ENCODE data around the gene TRMT1. TPM values are rescaled to one million over a fixed set of nuclear protein-coding genes. Genes with fewer than 3 reads are reported as not detected.

The TRMT1 gene
- total RNA-seq, 1 experiment from 2014 or later: 91.8 TPM

- no peak for TF ChIP-seq EZH2phosphoT487 (IDR thresholded peaks at IDR 0.05; ENCODE audit: borderline replicate concordance, low read length)
- TF ChIP-seq EZH2 (IDR thresholded peaks at IDR 0.05; ENCODE audit: low read length, unreplicated experiment): no peak
- TF ChIP-seq CTCF (conservative IDR thresholded peaks at IDR 0.05; ENCODE audit: low read depth, low read length): no peak; the same call in 1 of the 2 replicates
- ATAC-seq (no peak), DNase-seq (peak; percentile 35)
- no peaks in the 10 kb centered on the region for H3K27me3 ChIP-seq (ENCODE audit: low read length)
- H3K9me3 ChIP-seq (ENCODE audit: low read length): no peaks in the 10 kb centered on the region
- ChIA-PET CTCF (interaction anchor here (0.5 kb wide), 1 partner anchor 394 kb away, joined by 3 read pairs; no protein-coding TSS in a partner anchor), POLR2A (ENCODE audit: unreplicated experiment) (interaction anchor here (0.6 to 1.7 kb wide), 3 partner anchors 10 to 499 kb away, joined by 3 to 16 read pairs (median 4); no protein-coding TSS in a partner anchor)
- H2AFZ ChIP-seq (ENCODE audit: low read length): no peak overlapping the region
- peak overlapping the region; percentile 97 for H3K9ac ChIP-seq (ENCODE audit: low read length)
- H3K27ac ChIP-seq (ENCODE audit: low read length): peak overlapping the region; percentile 91
- peak overlapping the region; percentile 93 for H3K4me3 ChIP-seq (ENCODE audit: low read length)
- H4K20me1 ChIP-seq (ENCODE audit: low read length): peaks cover 17% of the 10 kb centered on the region
- intact Hi-C loops (cut with micrococcal nuclease): loop anchor here (5.0 kb wide), 1 partner anchor 51 kb away; the partner anchor contains the start of gene LYL1
- BruUV-seq (replicated peaks): TSS peak; percentile 46
- H3K4me2 ChIP-seq (ENCODE audit: low read length): peak overlapping the region; percentile 93
- peaks cover 13% of the 10 kb centered on the region for H3F3A ChIP-seq (ENCODE audit: low read length, unreplicated experiment)
- H3K36me3 ChIP-seq (ENCODE audit: low read depth, low read length): peaks cover 14% of the 10 kb centered on the region
- peaks cover 22% of the 10 kb centered on the region for H3K4me1 ChIP-seq (ENCODE audit: insufficient read depth, low read length)
- no peaks in the 10 kb centered on the region for H3K9me2 ChIP-seq (replicated peaks; ENCODE audit: low read length)
- H3K79me2 ChIP-seq (ENCODE audit: low read length): peaks cover 60% of the 10 kb centered on the region
Measured at GRCh38 chr19:13153569-13154240, 37.2 kb upstream of the TRMT1 start.

GRCh38 chr19:13152974-13153568 is 36.5 kb upstream of the TRMT1 start:
- Histone ChIP-seq H3K79me2 (ENCODE audit: low read length) (peaks cover 64% of the 10 kb centered on the region), H3F3A (ENCODE audit: low read length, unreplicated experiment) (peaks cover 13% of the 10 kb centered on the region), H3K9me2 (replicated peaks; ENCODE audit: low read length) (no peaks in the 10 kb centered on the region), H3K9ac (ENCODE audit: low read length) (peak overlapping the region; percentile 97), H3K4me2 (ENCODE audit: low read length) (peak overlapping the region; percentile 93), H3K27me3 (ENCODE audit: low read length) (no peaks in the 10 kb centered on the region), H2AFZ (ENCODE audit: low read length) (no peak overlapping the region; the same call in 1 of the 2 replicates), H3K4me1 (ENCODE audit: insufficient read depth, low read length) (peaks cover 25% of the 10 kb centered on the region), H3K36me3 (ENCODE audit: low read depth, low read length) (peaks cover 14% of the 10 kb centered on the region), H3K9me3 (ENCODE audit: low read length) (no peaks in the 10 kb centered on the region), H3K27ac (ENCODE audit: low read length) (peak overlapping the region; percentile 91), H3K4me3 (ENCODE audit: low read length) (peak overlapping the region; percentile 93), H4K20me1 (ENCODE audit: low read length) (peaks cover 17% of the 10 kb centered on the region)
- TF ChIP-seq CTCF (conservative IDR thresholded peaks at IDR 0.05; ENCODE audit: low read depth, low read length) (peak; percentile 41; the same call in 1 of the 2 replicates), EZH2phosphoT487 (IDR thresholded peaks at IDR 0.05; ENCODE audit: borderline replicate concordance, low read length) (no peak), EZH2 (IDR thresholded peaks at IDR 0.05; ENCODE audit: low read length, unreplicated experiment) (no peak)
- POLR2A ChIA-PET (ENCODE audit: unreplicated experiment): interaction anchor here (0.6 to 1.7 kb wide), 4 partner anchors 14 to 595 kb away, joined by 3 to 16 read pairs (median 3); a partner anchor contains a TSS
- DNase-seq: peak; percentile 98
- ATAC-seq: peak; percentile 16
- CTCF ChIA-PET: no interaction called here
- intact Hi-C loops (cut with micrococcal nuclease): loop anchor here (5.0 kb wide), 1 partner anchor 51 kb away; the partner anchor contains the start of gene LYL1
- BruUV-seq (replicated peaks): TSS peak; percentile 60

Data from PC-3 (cell line).